ENCODE data around the gene TXNRD2. TPM values are rescaled to one million over a fixed set of nuclear protein-coding genes. Genes with fewer than 3 reads are reported as not detected.
"Not testable (repeated sequence)": the region's sequence is repeated elsewhere in the genome, so short reads cannot be mapped to it uniquely, and the experiment has no call there.

TXNRD2 gene
- total and polyA plus RNA-seq, 2 of the 4 experiments (the other 2 are of a cell fraction) = 15.6 to 25.7 TPM

- H2BK15ac ChIP-seq (ENCODE audit: low read depth, low read length); H2AK5ac ChIP-seq (ENCODE audit: low read depth, low read length); ATAC-seq (ENCODE audit: low read depth); H3K9me3 ChIP-seq (ENCODE audit: control insufficient read depth, insufficient read depth, low read length); H2BK20ac ChIP-seq (ENCODE audit: low read depth, low read length); H3K23ac ChIP-seq (ENCODE audit: low read depth, low read length); H3K4me1 ChIP-seq (ENCODE audit: control insufficient read depth, insufficient read depth, low read length); H4K91ac ChIP-seq (ENCODE audit: insufficient read depth, low read depth, low read length); H3K56ac ChIP-seq (ENCODE audit: extremely low read depth, insufficient read depth, low read length); H3K9me1 ChIP-seq (ENCODE audit: insufficient read depth, low read length); H2BK5ac ChIP-seq (ENCODE audit: low read depth, low read length, poor library complexity, severe bottlenecking); dilution Hi-C loops (cut with HindIII; ENCODE audit: low sequenced_read_pairs, unreplicated experiment); H3K9ac ChIP-seq (ENCODE audit: low read depth, low read length); CTCF ChIA-PET; H2BK120ac ChIP-seq (ENCODE audit: low read depth, low read length); H3K18ac ChIP-seq (ENCODE audit: low read depth, low read length); H4K20me1 ChIP-seq (ENCODE audit: insufficient read depth, low read length); in situ Hi-C loops (cut with MboI; ENCODE audit: low sequenced_read_pairs); H3K36me3 ChIP-seq (ENCODE audit: control insufficient read depth, insufficient read depth, low read length); DNase-seq; H3K27me3 ChIP-seq (ENCODE audit: control insufficient read depth, insufficient read depth, low read length); H3K4me3 ChIP-seq (ENCODE audit: insufficient read depth, low read depth, low read length); H2AFZ ChIP-seq (replicated peaks; ENCODE audit: low read length, poor library complexity); H3K14ac ChIP-seq (replicated peaks; ENCODE audit: low read depth, low read length); POLR2A ChIA-PET (ENCODE audit: unreplicated experiment); H3K4me2 ChIP-seq (ENCODE audit: low read depth, low read length); intact Hi-C loops (cut with micrococcal nuclease); H4K8ac ChIP-seq (ENCODE audit: low read depth in 2 of 2, low read length in 2 of 2); H3K4ac ChIP-seq (ENCODE audit: low read depth, low read length); BruUV-seq (replicated peaks); H4K5ac ChIP-seq (ENCODE audit: low read depth, low read length); H2AK9ac ChIP-seq (replicated peaks; ENCODE audit: low read depth, low read length, poor library complexity); H3K27ac ChIP-seq (ENCODE audit: insufficient read depth, low read length): not testable (repeated sequence)
- H3K79me1 ChIP-seq (ENCODE audit: low read depth in 1 of 2, low read length in 2 of 2) = peaks cover 22 to 37% of the 10 kb centered on the region in 2 experiments
- 100% methylated on average over 4 of the region's 11 CpGs; no CpG with 5 or more reads in 1 of the 2 experiments for WGBS, 2 experiments (ENCODE audit: extremely low coverage in 2 of 2, insufficient read length in 1 of 2)
Measured at GRCh38 chr22:19935123-19935718, 6.4 kb downstream of the TXNRD2 start.

Measured in IMR-90 (cell line).